RWPE2 (cell line): Measurements from ENCODE around the gene NBDY.

Experiments used
- ATAC-seq: fragments of 200-7000 bp; cut with Tn5 transposase; 3 replicates; pipeline ENCODE4 v1.9.1; 2021; ENCODE audit warnings: low read depth
- DNase-seq: peaks from one replicate; pipeline ENCODE4 v3.0.0-alpha.2; 2020; ENCODE audit warnings: low spot score
- H3K27ac ChIP-seq: fragments of 450-650 bp; 2 replicates; pipeline ENCODE4 v1.5.1; 2017; ENCODE audit warnings: mild to moderate bottlenecking; ENCODE audit not compliant: poor library complexity, severe bottlenecking
- H3K27me3 ChIP-seq: fragments of 250-450 bp; sonication (Bioruptor Pico); 2 replicates; pipeline ENCODE4 v1.5.1; 2021; ENCODE audit warnings: mild to moderate bottlenecking, moderate library complexity; ENCODE audit not compliant: insufficient read depth, poor library complexity, severe bottlenecking
- H3K36me3 ChIP-seq: fragments of 250-450 bp; sonication (Bioruptor Pico); 2 replicates; pipeline ENCODE4 v1.5.1; 2020; ENCODE audit warnings: low read depth, mild to moderate bottlenecking, moderate library complexity
- H3K4me1 ChIP-seq: fragments of 250-450 bp; sonication (Bioruptor Pico); 2 replicates; pipeline ENCODE4 v1.5.1; 2021; ENCODE audit warnings: mild to moderate bottlenecking, moderate library complexity; ENCODE audit not compliant: insufficient read depth, poor library complexity, severe bottlenecking
- H3K4me3 ChIP-seq: fragments of 250-450 bp; sonication (Bioruptor Pico); 2 replicates; pipeline ENCODE4 v1.5.1; 2021; ENCODE audit warnings: mild to moderate bottlenecking, moderate library complexity; ENCODE audit not compliant: severe bottlenecking
- H3K9me3 ChIP-seq: fragments of 250-450 bp; sonication (Bioruptor Pico); 2 replicates; pipeline ENCODE4 v1.5.1; 2021; ENCODE audit warnings: mild to moderate bottlenecking, moderate library complexity; ENCODE audit not compliant: severe bottlenecking
- TF ChIP-seq, protein P1 (sequence below): fragments of 450-650 bp; IDR thresholded peaks from one replicate; pipeline ENCODE4 v1.5.1; 2017; ENCODE audit warnings: mild to moderate bottlenecking, moderate library complexity; ENCODE audit not compliant: poor library complexity, severe bottlenecking

NBDY gene

GRCh38 chrX:56761167-56761566 lies 32.1 kb downstream of the NBDY start:
- TF ChIP-seq, protein P1, sequence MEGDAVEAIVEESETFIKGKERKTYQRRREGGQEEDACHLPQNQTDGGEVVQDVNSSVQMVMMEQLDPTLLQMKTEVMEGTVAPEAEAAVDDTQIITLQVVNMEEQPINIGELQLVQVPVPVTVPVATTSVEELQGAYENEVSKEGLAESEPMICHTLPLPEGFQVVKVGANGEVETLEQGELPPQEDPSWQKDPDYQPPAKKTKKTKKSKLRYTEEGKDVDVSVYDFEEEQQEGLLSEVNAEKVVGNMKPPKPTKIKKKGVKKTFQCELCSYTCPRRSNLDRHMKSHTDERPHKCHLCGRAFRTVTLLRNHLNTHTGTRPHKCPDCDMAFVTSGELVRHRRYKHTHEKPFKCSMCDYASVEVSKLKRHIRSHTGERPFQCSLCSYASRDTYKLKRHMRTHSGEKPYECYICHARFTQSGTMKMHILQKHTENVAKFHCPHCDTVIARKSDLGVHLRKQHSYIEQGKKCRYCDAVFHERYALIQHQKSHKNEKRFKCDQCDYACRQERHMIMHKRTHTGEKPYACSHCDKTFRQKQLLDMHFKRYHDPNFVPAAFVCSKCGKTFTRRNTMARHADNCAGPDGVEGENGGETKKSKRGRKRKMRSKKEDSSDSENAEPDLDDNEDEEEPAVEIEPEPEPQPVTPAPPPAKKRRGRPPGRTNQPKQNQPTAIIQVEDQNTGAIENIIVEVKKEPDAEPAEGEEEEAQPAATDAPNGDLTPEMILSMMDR: no peak
- Histone ChIP-seq H3K36me3 (no peaks in the 10 kb centered on the region), H3K27me3 (no peaks in the 10 kb centered on the region), H3K9me3 (no peaks in the 10 kb centered on the region), H3K27ac (no peak overlapping the region), H3K4me3 (no peak overlapping the region), H3K4me1 (no peaks in the 10 kb centered on the region)
- ATAC-seq (no peak), DNase-seq (no peak)

GRCh38 chrX:56762220-56762619 lies 33.2 kb downstream of the NBDY start:
- H3K4me1 ChIP-seq: no peaks in the 10 kb centered on the region
- no peaks in the 10 kb centered on the region for H3K9me3 ChIP-seq
- H3K36me3 ChIP-seq: no peaks in the 10 kb centered on the region
- TF ChIP-seq, protein P1: no peak
- no peak overlapping the region for H3K27ac ChIP-seq
- H3K4me3 ChIP-seq: no peak overlapping the region
- ATAC-seq: no peak
- no peak for DNase-seq
- H3K27me3 ChIP-seq: no peaks in the 10 kb centered on the region

- no peaks in the 10 kb centered on the region for H3K36me3 ChIP-seq
- TF ChIP-seq, protein P1: no peak
- ATAC-seq (no peak), DNase-seq (no peak)
- no peak overlapping the region for H3K27ac ChIP-seq
- H3K4me1 ChIP-seq: no peaks in the 10 kb centered on the region
- no peak overlapping the region for H3K4me3 ChIP-seq
- no peaks in the 10 kb centered on the region for H3K27me3 ChIP-seq
- no peaks in the 10 kb centered on the region for H3K9me3 ChIP-seq
Observed at GRCh38 chrX:56762707-56763555, 33.9 kb downstream of the NBDY start.

DNA sequence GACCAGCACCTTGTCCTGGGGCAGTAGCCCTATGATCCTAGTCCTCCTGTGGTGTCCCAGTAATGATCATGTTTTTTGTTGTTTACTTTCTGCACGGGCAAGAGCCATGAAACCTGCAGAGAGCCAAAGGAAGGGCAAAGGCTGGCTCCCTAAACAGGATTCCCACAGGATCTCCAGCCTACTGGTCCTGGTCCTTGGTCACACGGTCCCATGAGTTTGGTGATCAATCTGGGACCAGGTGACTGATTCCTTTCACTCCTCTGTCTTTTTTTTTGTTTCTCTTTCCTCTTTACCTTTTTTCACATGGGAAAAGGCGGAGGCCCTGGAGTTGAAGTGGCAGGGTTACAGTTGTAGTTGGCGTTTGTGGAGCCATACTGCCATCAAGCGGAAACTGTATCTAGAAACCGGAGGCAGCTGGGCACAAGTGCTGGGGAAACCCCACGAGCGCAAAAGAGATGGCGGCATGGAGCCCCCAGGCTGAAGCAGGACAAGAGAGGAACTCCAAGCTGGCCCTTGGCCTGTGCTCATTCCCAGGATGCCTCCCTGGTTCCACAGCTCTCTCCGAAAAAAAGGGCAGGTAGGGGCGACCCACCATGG lies 34.6 kb downstream of the NBDY start:
- TF ChIP-seq, protein P1: no peak
- no peak for DNase-seq
- Histone ChIP-seq H3K4me3 (no peak overlapping the region), H3K27me3 (no peaks in the 10 kb centered on the region), H3K27ac (no peak overlapping the region), H3K4me1 (no peaks in the 10 kb centered on the region), H3K9me3 (no peaks in the 10 kb centered on the region), H3K36me3 (no peaks in the 10 kb centered on the region)
- no peak for ATAC-seq
